Midbrain (tissue), 1 donor: ENCODE results near the gene FER.
"Not testable (repeated sequence)": the region's sequence is repeated elsewhere in the genome, so short reads cannot be mapped to it uniquely, and the experiment has no call there.

ENCODE experiments used
- DNase-seq: peaks from one replicate; lab custom pipeline; 2025; lab: John Stamatoyannopoulos, UW

The FER gene

DNA sequence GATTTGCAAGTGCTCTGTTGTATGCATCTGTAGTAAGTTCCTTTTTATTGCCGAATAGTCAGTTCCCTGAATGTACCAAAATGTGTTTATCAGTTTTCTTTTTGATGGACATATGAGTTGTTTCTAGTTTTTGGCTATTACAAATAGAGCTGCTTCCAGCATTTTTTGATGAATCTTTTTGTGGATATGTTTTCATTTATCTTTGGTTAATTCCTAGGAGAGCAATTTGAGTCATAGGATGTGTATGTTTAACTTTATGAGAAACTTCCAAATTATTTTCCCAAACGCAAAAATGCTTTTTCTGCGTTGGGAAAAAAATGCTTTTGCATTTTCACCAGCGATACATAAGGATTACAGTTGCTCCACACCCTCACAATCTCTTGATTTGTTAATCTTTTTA is 287.7 kb downstream of the FER start:
- no peak for DNase-seq

DNA sequence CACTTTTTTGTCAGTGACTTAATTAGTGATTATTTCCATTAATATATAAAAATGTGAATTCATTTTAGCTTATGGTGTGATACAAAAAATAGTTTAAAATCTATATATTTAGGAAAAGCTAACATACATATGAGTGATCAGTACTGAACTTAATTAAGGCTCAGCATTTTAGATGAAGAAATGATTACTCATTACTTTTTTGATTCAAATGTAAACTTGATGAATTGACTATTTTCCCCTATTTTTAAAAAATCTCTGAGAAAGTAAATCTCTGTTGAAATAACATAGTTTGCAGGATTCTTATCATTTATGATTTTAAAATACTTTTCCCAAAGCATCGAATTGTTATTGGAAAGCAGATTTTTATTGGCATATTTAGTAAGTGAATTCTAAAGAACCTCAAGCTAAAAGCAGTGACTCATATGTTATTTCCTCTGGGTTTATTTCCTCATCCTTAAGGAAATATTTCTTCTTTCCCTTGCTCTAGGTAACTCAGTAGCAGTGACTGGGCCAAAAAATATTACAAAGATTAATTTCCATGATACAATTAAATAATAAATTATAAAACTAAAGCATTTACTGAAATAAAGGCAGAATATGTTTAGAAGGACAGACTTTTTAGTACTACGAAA is 290.6 kb downstream of the FER start:
- no peak for DNase-seq

DNA sequence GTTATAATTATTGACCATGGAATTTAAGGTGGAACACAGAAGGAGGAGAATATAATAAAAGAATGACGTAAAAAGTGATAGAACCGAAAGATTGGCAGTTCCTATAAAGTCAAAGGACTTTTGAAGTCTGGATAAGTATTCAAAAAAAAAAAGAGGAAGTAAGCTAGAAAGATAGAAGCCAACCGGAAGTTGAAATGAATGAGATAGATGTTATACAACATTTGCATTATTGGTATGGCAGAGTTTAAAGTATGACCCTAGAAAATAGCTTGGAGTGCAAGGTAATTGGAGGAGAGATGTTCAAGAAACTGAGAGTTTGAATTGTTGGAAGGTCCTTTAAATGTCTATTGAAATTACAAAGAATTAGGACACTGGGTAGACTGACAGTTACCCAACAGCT is 293.6 kb downstream of the FER start:
- no peak for DNase-seq

DNA sequence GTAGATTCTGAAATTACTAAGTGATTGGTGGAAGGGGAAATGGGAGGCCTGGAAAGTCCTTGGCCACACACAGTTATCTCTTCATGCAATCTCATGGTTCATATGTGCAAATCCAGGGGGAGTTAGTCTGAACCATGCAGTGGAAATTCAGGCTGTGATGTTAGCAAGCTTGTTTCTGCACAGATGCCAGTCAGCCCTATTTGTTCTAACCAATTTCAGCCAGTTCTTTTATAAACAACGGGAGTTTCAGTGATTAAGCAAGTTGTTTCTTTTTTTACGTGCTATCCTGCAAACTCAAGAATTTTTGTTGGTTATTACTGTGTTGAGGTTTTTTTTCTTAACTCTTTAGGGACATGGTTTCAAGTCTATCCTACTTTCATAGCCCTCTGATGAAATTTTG is 298.0 kb downstream of the FER start:
- no peak for DNase-seq

DNA sequence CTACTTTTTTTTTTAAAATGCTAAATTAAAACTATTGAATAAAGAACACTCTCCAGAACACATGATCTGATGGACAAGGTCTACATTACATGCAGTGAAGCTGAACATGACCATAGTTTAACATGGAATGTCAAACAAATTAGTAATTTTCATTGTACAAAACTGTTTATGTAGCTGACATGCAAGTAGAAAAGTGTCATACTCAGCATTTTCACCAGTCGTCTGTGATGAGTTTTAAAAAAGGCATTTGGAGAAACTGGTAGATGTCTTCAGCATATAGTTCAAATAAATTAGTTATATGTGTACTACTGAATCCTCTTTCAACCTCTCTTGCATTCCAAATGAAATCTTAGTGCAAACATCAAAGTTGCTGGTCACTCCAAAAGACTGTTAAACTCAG is 301.9 kb downstream of the FER start:
- no peak for DNase-seq

DNA sequence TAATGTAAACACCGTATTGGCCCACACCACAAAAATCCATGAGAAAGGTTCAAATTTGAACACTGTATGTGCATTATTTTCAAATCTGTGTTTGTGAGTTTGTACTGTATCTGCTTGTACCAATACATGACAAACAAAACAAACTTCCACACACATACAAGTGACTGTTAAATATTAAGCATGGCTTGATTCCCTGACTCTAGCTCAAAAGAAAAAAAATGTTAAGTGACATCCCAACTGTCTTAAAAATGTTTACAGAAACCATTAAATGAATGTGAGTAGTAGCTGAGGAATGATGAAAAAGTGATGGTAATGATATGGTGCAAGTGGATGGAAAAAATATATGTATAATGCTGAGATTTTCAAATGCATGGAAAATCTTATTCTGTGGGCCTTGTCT is 302.6 kb downstream of the FER start:
- not testable (repeated sequence) for DNase-seq

DNA sequence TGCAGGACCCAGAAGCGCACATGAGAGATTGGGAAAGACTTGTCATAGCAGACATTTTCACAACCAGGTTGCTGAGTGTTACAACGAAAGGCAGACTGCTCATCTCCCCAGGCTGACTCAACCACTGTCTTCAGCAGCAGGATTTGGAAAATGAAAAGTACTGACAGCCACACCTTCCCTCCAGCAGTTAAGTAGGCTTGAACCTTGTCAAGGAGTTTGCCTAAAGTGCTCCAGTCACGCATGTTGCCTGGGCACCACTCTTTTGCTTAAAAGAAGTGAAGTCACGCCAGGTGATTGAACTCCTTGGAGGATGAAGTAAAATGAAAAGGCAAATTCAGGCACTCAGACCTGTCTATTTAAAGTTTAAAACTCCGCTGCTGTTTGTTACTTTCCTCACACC is 304.5 kb downstream of the FER start:
- not testable (repeated sequence) for DNase-seq

DNA sequence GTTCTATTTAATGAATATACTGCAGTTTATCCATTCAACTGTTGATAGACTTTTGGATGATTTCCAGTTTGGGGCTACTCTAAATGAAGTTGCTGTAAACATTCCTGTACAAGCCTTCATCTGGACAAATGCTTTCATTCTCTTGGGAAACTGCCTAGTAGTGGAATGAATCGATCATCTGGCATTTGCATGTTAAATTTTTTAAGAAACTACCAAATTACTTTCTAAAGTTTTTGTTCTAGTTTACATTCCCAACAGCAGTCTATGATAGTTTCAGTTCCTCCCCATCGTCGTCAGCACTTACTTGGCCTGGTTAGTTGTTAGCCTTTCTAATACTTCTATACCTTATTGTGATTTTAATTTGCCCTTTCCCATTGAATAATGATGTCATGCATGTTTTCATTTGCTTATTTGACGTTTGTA is 306.3 kb downstream of the FER start:
- DNase-seq, result no peak

DNA sequence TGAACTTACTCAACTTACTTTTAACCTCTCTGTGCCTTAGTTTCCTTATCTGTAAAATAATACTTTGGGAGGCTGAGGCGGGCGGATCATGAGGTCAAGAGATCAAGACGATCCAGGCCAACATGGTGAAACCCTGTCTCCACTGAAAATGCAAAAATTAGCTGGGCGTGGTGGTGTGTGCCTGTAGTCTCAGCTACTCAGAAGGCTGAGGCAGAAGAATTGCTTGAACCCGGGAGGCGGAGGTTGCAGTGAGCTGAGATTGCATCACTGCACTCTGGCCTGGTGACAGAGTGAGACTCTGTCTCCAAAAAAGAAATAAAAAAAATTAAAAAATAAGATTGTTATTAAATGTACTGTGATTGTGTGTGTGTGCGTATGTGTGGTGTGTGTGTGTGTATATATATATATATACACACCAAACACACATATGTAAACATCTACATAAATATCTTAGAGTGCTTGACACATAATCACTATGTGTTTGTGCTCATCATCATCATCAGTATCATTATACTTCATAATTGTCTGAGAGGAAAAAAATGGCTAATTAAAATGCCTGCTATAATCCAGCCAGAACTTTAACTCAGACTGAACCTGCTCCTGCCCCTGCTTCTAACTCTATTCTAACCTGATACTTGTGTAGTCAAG is 312.8 kb downstream of the FER start:
- DNase-seq, result no peak

DNA sequence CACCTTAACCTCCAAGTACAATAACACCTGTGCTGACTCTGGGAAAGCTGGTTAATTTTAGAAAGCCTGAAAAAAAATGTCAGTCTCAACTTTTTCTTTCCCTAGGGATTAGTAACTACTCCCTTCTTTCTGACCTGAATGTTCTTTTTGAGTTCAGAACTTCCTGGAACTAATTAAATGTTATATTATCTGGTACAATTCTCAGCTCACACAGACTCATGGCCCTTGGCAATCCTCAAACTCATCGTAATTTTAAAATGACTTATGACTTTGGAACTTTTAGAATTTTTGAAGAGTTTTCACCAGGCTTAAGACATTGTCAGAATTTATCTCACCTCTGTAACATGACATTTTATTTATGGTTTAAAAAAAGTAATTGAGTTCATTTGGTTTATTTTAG is 315.0 kb downstream of the FER start:
- DNase-seq, result no peak

DNA sequence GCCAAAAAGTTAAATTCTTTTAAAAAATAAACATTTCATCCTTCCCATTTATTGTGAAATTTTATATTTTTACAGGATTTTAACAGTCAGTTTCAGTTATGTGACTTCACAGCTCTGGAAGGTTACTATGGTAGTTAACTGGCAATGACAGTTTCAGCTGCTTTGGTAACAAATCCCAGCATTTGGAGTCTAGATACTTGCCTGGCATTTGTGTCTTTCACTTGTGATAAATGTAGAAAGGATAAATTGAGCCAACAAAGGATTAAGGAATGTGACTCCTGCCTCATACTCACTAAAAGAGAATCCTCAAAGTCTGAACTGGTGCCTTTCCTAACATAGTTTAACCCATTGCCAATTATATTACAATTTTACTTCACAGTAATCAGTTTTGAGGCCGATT is 315.5 kb downstream of the FER start:
- no peak for DNase-seq

DNA sequence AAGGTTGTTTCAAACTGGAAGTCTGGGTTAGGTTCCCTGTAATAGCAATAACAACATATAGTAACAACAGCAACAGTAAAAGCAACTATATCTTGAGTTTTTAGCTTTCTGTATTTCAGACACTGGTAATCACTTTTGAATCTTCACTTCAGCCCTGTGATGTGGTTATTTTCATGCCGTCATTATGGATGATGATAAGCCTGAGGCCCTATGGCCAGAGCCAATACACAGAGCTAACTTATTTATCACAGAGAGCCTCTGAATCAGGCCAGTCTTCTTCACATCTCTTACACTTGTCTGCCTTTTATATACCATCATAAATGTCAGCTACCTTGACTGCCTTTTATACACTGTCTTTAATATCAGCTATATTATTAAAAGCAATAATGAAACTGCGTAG is 329.0 kb downstream of the FER start:
- no peak for DNase-seq

DNA sequence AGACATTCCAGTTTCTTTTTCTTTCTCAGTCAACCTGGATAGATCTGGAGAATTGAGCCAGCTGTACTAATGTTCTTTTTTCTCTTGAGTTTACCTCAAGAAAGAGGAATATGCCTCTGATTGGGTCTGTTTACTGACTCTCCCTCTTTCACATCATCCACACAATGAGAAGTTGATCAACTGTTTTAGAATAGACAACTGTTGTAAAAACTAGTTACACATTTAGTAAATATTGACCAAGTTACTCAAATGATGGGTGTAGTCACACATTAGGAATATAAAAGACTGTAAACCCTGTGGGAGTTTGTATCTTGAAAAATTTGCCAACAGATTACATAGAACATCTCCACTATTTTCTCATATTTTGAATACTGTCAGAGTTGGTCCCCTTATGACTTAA is 330.8 kb downstream of the FER start:
- no peak for DNase-seq

DNA sequence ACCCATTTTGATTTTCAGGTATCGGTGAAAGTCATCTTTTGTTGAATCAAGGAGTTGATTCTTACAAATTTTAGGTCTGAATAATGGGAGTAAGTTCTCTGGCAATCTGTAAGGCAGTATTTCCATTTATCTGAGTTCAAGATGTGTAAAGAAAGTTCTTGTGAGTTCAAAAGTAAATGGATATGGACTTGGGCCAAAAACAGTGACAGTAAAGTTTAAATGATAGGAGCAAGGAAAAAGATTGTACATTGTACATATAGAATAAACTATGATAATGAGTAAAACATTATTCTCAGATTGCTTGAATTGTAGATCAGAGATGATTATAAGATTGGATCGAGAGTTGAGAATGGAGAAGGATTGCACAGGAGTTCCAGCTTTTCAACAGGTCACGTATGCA is 332.8 kb downstream of the FER start:
- DNase-seq, result no peak

DNA sequence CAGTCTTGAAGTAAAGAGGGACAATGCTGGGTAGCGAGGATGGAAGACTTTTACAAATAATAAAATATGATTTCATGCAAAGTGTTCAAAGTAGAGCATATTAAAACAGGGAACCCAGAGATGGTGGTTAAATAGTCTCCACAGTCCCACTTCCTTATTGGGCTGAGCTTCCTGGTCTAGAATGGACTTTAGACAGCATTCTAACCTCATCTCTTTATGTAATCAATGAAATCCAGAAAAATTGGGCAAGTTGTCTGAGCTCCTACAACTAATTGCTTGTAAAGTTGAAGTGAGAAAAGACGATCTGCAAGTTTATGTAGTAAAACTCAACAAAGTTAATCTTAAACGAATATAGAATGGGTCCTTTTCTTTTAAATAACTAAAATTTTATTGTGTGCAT is 333.2 kb downstream of the FER start:
- DNase-seq, result no peak

DNA sequence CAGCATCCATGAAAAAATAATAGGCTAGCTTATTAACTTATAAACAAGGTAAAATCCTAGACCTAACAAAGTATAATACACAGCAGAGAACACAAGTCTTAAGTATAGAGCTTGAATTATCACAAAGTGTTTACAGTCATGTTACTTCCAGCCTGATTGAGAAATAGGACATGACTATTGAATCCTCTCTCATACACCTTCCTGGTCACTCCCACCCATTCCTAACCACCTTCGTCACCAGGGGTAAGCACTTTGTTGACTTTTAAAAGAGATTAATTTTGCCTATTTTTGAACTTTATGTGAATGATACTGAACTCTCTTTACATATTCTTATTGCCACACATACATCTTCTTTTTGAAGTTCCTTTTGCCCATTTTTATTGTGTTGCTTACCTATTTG is 336.2 kb downstream of the FER start:
- DNase-seq, result no peak

DNA sequence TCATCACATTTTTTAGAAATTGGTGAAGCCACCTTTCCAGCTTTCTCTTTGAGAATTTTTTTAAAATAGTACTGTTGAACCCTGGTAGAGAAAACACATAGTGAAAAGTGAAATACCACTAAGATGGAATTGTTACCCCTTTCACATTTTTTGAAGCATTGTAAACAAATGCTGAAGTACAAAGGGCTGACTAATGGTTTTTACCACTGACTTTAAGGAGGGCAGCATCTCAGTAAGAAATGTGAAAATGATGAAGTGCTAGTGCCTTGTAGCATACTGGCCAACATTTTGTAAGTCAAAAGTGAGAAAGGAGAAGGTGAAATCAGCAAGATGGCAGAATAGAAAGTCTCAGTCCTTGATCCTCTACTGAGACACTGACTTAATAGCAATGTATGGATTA is 341.5 kb downstream of the FER start:
- no peak for DNase-seq

DNA sequence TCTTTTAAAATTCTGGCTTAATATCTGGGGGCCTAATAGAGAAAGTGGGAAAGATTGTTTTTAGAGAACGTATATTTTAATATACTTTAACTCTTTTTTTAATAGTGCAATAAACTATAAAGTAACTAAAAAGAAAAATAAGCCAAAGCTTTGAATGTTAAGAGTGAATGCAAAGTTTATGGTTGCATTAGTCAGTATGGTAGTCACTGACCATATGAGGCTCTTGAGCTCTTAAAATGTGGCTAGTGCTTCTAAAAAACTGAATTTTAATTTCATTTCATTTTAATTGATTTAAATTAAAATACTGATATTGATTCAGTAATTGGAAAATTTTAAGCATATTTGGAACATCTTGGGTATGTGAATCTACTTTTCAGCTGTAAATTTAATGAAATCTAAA is 351.4 kb downstream of the FER start:
- DNase-seq, result no peak

DNA sequence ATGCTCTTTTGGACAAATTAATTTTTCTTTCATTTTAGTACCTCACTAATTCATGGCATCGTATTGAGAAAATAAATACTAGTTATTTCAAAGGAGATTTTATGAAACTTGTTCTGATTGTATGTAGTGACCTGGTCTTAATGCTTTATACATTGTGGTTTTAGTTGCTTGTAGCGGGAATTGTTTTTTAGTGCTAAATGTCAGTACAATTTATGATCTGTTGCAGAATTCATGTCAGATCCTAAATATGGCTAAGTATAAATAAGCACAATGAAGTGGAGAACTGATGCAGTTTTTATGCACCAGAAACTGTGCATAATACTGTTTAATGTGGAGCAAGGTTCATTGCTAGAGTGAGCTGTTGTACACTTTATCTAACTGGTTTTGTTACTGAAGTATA is 353.3 kb downstream of the FER start:
- DNase-seq, result no peak

DNA sequence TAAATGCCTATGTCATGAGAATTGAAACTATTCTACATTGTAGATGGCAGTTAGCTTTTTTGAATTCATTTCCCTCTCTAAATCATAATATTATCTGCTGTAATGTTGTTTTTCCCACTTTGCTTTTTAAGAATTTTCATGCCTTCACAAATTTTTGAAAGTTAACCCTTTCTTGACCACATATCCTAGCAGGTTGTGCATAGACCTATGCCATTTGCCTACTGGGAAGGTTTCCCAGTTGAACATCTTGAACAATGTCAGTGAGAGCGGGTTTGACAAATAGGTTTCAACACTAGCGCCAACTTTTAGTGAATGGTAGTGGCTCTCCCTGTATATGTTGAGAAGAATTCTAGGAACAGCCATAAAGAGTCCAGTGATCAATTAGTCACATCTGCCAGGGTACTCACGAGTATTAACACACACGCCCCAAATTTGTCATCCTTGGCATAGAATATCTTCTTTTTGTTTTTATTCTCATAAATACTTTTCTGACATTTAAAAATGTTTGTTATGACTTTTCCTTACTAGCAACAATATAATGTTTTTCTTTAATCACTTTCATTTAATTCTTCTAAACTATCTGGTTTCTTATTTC is 354.5 kb downstream of the FER start:
- no peak for DNase-seq

DNA sequence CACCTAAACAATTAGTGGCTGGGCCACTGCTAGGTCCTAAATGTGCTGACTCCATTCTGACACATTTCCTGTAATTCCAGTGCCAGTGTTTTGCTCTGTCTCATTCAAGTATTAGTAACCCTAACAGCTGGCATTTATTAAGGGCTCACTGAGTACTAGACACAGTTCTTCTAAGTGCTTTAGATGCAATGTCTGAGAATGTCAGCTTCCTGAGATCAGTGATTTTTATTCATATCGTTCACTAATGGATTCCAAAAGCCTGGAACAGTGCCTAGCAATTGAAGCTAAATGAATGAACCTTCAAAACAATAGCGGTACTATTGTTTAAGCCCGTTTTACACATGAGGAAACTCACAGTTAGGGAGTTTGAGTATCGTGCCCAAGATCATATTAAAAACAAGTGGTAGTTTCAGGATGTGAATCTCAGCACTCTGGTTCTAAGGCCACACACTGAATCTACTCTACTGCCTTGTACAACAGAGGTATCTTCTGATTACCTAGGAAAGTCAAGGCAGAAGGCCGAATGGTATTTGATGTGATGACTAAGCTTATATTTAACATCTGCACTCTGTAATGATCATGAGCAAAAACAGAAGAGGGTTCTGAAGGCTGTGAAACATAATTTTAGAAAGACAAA is 358.1 kb downstream of the FER start:
- DNase-seq, result no peak

DNA sequence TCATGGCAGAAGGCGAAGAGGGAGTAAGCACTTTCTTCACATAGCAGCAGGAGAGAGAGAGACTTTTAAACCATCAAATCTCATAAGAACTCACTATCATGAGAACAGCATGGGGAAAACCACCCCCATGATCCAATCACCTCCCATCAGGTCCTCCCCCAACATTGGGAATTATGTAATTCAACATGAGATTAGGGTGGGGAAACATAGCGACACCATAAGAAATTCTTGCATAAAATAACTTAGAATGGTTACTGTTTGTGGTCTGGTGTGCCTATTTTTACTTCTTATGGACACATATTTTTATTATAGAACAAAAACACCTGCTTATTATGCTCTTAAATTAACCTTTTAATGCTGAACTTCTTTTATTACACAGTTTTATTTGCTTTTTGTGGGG is 364.0 kb downstream of the FER start:
- no peak for DNase-seq

DNA sequence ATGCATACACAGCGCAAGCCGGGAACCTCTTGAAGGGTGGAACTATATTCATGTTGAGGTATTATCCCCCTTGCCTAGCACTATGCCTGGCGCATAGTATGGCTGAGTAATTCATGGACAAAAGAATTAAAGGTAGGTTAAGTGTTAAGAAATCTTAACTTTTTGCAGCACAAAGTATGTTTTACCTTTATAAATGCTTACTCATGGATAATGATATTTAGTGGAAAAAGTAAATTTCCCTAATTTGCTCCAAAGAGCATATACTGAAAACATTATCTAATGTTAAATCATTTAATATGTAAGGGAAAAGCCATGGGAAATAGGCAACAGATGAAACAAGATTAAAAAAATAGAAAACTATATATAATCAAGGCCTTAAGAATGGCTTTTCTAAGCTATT is 365.9 kb downstream of the FER start:
- DNase-seq, result no peak
